DMS114 treated with DMSO at 0.1 percent for 48 hours (cell line): ENCODE results near the gene ZNF532.
"Not testable (repeated sequence)": the region's sequence is repeated elsewhere in the genome, so short reads cannot be mapped to it uniquely, and the experiment has no call there.

Source experiments
- DNase-seq: peaks from one replicate; lab custom pipeline; 2025; ENCODE audit not compliant: unreplicated experiment; lab: John Stamatoyannopoulos, UW

The ZNF532 gene

GRCh38 chr18:59002974-59003594 is 138.4 kb downstream of the ZNF532 start:
- no peak for DNase-seq

- DNase-seq, result no peak
These were observed 140.6 kb downstream of the ZNF532 start for GRCh38 chr18:59005262-59005661.

GRCh38 chr18:59006461-59007067 is 141.9 kb downstream of the ZNF532 start:
- DNase-seq, result no peak

GRCh38 chr18:59008302-59008974 is 143.8 kb downstream of the ZNF532 start:
- DNase-seq, result no peak

- no peak for DNase-seq
These were observed 145.2 kb downstream of the ZNF532 start for GRCh38 chr18:59009846-59010245.

- DNase-seq, result no peak
These were observed 146.6 kb downstream of the ZNF532 start for GRCh38 chr18:59011289-59011688.

GRCh38 chr18:59011786-59012185 is 147.1 kb downstream of the ZNF532 start:
- DNase-seq, result no peak

GRCh38 chr18:59012815-59013705 is 148.4 kb downstream of the ZNF532 start:
- DNase-seq, result no peak

- no peak for DNase-seq
These were observed 149.1 kb downstream of the ZNF532 start for GRCh38 chr18:59013744-59014143.

- DNase-seq, result no peak
These were observed 151.0 kb downstream of the ZNF532 start for GRCh38 chr18:59015531-59016152.

- no peak for DNase-seq
These were observed 156.8 kb downstream of the ZNF532 start for GRCh38 chr18:59021500-59021899.

GRCh38 chr18:59022167-59022945 is 157.7 kb downstream of the ZNF532 start:
- no peak for DNase-seq

- no peak for DNase-seq
These were observed 160.2 kb downstream of the ZNF532 start for GRCh38 chr18:59024829-59025228.

GRCh38 chr18:59025532-59025931 is 160.9 kb downstream of the ZNF532 start:
- not testable (repeated sequence) for DNase-seq

GRCh38 chr18:59026364-59026763 is 161.7 kb downstream of the ZNF532 start:
- no peak for DNase-seq

GRCh38 chr18:59026831-59027410 is 162.2 kb downstream of the ZNF532 start:
- no peak for DNase-seq

- no peak for DNase-seq
These were observed 165.2 kb downstream of the ZNF532 start for GRCh38 chr18:59029663-59030429.

GRCh38 chr18:59032308-59032707 is 167.6 kb downstream of the ZNF532 start:
- DNase-seq, result no peak

- no peak for DNase-seq
These were observed 168.7 kb downstream of the ZNF532 start for GRCh38 chr18:59033359-59033758.
